ENCODE measurements around the gene PRXL2B.
A peak's percentile ranks its signal among the peaks of the same experiment; 100 is the strongest.

PRXL2B gene, protein sequence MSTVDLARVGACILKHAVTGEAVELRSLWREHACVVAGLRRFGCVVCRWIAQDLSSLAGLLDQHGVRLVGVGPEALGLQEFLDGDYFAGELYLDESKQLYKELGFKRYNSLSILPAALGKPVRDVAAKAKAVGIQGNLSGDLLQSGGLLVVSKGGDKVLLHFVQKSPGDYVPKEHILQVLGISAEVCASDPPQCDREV

DNA sequence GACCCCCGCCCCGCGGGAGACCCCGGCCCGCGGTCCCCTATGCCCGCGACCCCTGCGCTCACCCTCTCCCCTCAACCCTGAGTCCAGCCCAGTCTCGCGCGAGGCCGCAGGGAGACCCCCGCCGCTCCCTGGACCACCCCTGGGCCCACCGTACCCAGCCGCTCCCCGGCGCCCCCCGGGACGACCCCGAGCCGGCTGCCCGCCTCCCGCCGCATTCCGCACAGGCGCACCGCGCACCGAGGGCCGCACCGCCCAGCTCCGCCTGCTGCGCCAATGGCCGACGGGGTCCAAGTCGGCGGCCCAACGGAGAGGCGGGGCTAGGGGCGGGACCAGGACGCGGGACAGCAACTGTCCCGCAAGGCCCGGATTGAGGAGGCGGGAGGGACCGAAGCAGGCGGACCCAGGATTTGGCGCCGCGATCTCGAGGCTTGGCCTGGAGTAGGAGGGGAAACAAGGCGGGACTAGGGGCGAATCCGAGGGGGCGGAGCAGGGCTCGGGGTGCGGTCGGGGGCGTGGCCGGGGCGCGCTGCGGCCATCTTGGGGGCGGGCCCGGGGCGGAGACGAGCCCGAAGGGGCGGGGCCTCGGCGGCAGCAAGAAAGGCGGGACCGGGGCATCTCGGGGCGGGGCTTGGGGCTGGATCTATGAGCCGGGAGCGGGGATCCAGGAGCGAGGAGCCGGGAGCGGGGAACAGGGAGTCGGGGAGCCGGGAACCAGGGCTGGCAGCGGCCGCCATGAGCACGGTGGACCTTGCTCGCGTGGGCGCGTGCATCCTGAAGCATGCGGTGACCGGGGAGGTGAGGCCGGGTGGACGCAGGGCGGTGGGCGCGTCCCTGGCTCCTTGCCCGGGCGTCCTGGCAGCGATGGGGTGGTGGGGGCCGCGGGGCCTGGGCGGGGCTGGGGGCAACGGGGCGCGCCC lies at the start of gene PRXL2B:
TSS of gene PRXL2B (plus strand) at position 624 of the 917 bp plus-strand sequence. CDS start at position 733, 109 bp downstream.
- Histone ChIP-seq H3K4me2 (peak within 1 kb of the TSS; percentile 99), H4K20me1 (peaks cover 20% of the 10 kb centered on the region), H3K27me3 (peaks cover 3% of the 10 kb centered on the region; the same call in 1 of the 2 replicates), H3K9me3 (no peaks in the 10 kb centered on the region), H3K27ac (peak within 1 kb of the TSS; percentile 98), H3K4me1 (peaks cover 68% of the 10 kb centered on the region), H3K36me3 (peaks cover 9% of the 10 kb centered on the region), H3K9ac (peak within 1 kb of the TSS; percentile 88), H3K4me3 (peak within 1 kb of the TSS; percentile 77)
- TF ChIP-seq Cebpa-rat (IDR thresholded peaks at IDR 0.05) = no peak

DNA sequence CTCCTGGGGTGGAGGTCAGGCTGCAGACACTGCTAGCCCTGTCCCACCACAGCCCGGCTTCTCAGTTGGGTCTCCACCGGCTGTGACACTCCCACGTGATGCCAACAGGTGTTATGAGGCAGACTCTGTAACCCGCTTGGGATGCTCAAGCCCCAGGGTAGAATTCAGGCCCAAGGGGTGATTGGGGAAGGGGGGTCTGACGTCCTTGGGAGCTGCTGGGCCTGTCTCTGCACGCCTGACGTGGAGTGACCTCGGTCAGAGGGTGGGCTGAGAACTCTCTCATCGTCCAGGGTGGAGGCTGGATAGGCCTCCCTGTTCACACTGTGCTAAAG lies 48.8 kb upstream of the PRXL2B start:
- Histone ChIP-seq H3K4me1 (peaks cover 39% of the 10 kb centered on the region), H3K27me3 (peaks cover 31% of the 10 kb centered on the region), H3K36me3 (no peaks in the 10 kb centered on the region), H3K9me3 (no peaks in the 10 kb centered on the region), H3K4me3 (no peak overlapping the region), H3K4me2 (no peak overlapping the region), H3K9ac (no peak overlapping the region), H4K20me1 (no peaks in the 10 kb centered on the region; the same call in 1 of the 2 replicates), H3K27ac (no peak overlapping the region)
- TF ChIP-seq Cebpa-rat (IDR thresholded peaks at IDR 0.05) = no peak

DNA sequence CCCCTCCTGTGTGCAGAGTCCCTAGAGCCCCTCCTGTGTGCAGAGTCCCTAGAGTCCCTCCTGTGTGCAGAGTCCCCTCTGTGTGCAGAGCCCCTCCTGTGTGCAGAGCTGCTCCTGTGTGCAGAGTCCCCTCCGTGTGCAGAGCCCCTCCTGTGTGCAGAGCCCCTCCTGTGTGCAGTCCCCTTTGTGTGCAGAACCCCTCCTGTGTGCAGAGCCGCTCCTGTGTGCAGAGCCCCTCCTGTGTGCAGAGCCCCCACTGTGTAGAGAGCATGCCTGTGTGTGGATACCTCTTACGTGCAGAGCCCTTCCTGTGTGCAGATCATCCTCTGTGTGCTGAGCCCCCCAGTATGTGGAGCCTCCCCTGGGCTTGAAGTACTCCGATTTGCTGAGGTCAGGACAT lies 48.2 kb upstream of the PRXL2B start:
- no peak overlapping the region for H3K27ac ChIP-seq
- no peak for TF ChIP-seq Cebpa-rat (IDR thresholded peaks at IDR 0.05)

DNA sequence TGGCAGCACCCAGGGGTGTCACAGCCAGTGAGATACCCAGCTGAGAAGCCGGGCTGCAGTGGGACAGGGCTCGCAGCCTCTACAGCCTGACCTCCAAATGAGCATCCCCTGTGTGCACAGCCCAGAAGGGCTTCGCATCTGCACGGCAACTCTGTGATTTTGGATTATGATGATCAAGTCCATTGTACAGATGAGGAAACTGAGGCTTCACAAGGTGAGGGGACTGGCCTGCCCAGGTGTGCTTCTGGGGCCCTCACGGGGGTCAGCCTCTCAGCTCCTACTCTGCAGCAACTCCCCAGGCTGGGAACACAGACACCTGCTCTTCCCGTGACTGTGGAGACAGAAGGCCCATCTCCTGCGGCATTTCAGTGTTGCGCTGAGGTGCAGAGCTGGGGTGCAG lies 47.7 kb upstream of the PRXL2B start:
- Histone ChIP-seq H3K4me2 (no peak overlapping the region), H3K27ac (no peak overlapping the region), H3K9me3 (no peaks in the 10 kb centered on the region), H4K20me1 (no peaks in the 10 kb centered on the region; the same call in 1 of the 2 replicates), H3K4me3 (no peak overlapping the region), H3K9ac (no peak overlapping the region), H3K27me3 (peaks cover 21% of the 10 kb centered on the region), H3K36me3 (no peaks in the 10 kb centered on the region), H3K4me1 (peaks cover 50% of the 10 kb centered on the region)
- no peak for TF ChIP-seq Cebpa-rat (IDR thresholded peaks at IDR 0.05)

More for the DNA sequence above, 48.2 kb upstream of the PRXL2B start:
- no peak overlapping the region for H3K9ac ChIP-seq
- H3K4me2 ChIP-seq = no peak overlapping the region
- H4K20me1 ChIP-seq = no peaks in the 10 kb centered on the region; the same call in 1 of the 2 replicates
- no peak overlapping the region for H3K4me3 ChIP-seq
- H3K9me3 ChIP-seq = no peaks in the 10 kb centered on the region
- H3K4me1 ChIP-seq = peaks cover 45% of the 10 kb centered on the region
- no peaks in the 10 kb centered on the region for H3K36me3 ChIP-seq
- peaks cover 25% of the 10 kb centered on the region for H3K27me3 ChIP-seq

DNA sequence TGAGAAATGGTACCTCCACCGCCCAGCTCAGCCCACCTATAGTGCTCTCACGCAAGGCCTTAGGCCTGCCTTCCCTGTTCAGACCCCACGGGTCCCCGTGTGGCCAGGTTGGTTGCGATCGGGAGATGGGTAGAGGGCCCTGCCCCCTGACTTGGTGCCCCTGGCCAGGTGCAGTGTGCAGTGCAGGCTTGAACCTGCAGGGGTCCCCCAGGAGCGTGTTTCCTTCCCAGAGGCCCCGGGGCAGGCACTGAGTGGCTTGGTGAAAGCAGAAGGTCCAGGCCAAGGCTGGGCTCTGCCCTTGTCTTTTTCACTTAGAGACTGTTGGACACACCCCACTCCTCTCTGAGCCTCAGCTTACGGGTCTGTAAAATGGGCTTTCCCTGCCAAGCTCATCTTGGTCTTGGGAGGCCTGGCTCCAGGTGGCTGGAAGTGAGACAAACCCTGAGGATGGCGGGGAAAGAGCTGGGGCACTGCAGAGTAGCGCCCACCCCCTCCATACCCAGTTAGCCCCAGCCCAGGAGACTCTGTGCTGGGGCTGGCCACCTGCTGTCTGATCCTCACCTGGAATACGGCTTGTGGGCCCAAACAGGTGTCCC lies 47.2 kb upstream of the PRXL2B start:
- Histone ChIP-seq H3K27me3 (peaks cover 16% of the 10 kb centered on the region), H4K20me1 (no peaks in the 10 kb centered on the region; the same call in 1 of the 2 replicates), H3K4me1 (peaks cover 51% of the 10 kb centered on the region), H3K36me3 (no peaks in the 10 kb centered on the region), H3K9me3 (no peaks in the 10 kb centered on the region), H3K4me3 (no peak overlapping the region), H3K27ac (no peak overlapping the region), H3K4me2 (no peak overlapping the region), H3K9ac (no peak overlapping the region)
- no peak for TF ChIP-seq Cebpa-rat (IDR thresholded peaks at IDR 0.05)

DNA sequence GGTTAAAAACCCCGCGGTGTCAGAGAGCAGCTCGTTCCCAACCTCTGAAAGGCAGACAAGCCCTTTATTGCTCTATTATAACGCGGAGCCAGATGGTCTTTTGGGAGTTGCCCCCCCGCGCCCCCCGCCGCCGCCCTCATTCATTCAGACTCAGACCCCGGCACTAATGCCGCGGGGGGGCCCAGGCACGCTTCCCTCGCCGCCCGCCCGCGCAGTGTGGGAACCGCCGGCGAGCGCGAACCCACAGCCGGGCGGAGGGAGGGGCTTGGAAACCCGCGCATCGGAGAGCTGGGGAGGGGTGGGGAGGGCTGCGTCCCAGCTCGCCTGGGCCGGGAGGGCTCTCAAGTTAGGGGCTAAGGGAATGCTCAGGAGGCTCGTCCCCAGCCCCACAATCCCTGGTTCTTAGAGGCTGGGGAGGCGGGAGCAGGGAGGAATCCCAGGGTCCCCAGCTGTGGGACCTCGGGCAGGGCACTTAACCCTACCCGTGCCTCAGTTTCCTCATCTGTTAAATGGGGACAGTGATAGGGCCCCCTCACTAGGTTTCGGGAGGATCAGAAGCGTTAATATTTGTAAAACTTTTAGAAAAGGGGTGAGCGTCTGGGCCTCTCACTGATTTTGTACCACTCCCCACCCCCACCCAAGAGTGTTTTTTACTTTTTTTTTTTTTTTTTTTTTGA lies 45.6 kb upstream of the PRXL2B start:
- no peak for TF ChIP-seq Cebpa-rat (IDR thresholded peaks at IDR 0.05)
- Histone ChIP-seq H3K27me3 (peaks cover 4% of the 10 kb centered on the region; the same call in 1 of the 2 replicates), H3K36me3 (no peaks in the 10 kb centered on the region), H3K27ac (no peak overlapping the region), H3K9me3 (no peaks in the 10 kb centered on the region), H3K4me2 (peak overlapping the region; percentile 79), H3K4me3 (no peak overlapping the region), H3K4me1 (peaks cover 62% of the 10 kb centered on the region), H4K20me1 (no peaks in the 10 kb centered on the region), H3K9ac (no peak overlapping the region)

DNA sequence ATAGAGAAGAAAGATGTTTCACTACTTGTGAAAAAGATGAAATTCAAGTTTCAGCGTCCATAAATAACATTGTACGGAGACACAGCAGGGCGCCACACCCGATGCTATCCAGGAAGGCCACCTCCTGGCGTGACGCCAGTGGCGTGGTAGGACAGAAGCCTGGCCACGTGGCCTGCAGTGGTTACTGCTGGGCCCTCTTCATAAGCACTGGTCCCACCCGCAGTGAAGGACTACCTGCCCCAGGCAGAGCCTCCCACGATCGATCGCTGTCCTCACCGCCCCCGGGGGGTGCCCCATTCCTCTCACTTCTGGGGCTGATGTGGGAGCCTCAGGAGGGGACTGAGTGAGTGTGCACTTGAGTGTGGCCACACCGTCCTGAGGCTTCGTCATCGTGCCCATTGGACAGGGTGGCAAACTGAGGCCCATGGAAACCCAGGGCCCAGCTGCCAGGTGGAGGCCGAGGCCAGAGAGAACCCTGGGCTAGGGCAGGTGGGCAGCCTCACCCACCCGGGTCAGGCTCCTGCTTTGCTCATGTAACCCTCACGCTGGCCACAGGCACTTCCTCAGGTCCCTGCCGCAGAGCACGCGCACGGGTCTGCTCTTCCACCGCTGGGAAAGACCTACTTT lies 44.8 kb upstream of the PRXL2B start:
- H3K4me3 ChIP-seq = no peak overlapping the region
- peaks cover 68% of the 10 kb centered on the region for H3K4me1 ChIP-seq
- peaks cover 4% of the 10 kb centered on the region; the same call in 1 of the 2 replicates for H3K27me3 ChIP-seq
- no peaks in the 10 kb centered on the region for H3K36me3 ChIP-seq
- H4K20me1 ChIP-seq = no peaks in the 10 kb centered on the region
- H3K9ac ChIP-seq = no peak overlapping the region
- H3K27ac ChIP-seq = no peak overlapping the region
- H3K4me2 ChIP-seq = no peak overlapping the region
- no peaks in the 10 kb centered on the region for H3K9me3 ChIP-seq
- TF ChIP-seq Cebpa-rat (IDR thresholded peaks at IDR 0.05) = no peak

DNA sequence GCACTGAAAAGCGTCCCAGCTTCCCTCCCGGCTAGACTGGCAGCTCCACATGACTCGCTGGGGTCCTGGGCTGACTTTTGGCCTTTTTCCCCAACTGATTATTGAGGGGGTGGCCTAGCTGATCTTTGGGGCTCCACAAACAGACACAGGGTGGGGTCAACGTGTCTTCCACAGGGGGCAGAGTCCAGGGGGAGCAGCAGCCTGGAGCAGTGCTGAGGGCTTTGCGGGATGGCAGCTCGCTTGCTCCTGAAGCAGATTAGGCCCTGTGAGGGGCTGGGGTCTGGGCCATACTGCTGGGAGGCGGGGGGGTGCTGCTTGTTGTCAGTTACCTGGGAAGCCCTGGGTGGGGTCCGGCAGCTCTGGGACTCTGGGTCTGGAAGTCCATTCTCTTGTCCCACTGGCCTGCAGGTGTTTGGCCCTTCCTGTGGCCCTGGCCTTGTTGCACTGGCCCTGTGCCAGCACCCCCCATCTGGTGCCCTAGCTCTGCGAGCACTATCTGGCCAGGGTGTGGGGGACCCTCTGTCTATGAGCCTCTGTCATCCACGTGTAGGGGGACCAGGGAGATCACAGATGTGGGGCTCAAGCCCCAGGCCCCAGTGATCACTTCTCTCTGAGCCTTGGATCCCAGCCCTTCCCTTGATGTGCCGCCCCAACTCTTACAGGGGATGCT lies 44.2 kb upstream of the PRXL2B start:
- Histone ChIP-seq H4K20me1 (no peaks in the 10 kb centered on the region), H3K4me1 (peaks cover 74% of the 10 kb centered on the region), H3K4me2 (peak overlapping the region; percentile 86), H3K9me3 (no peaks in the 10 kb centered on the region), H3K9ac (no peak overlapping the region), H3K27me3 (peaks cover 4% of the 10 kb centered on the region; the same call in 1 of the 2 replicates), H3K27ac (no peak overlapping the region), H3K36me3 (no peaks in the 10 kb centered on the region), H3K4me3 (no peak overlapping the region)
- TF ChIP-seq Cebpa-rat (IDR thresholded peaks at IDR 0.05) = no peak
